CD4-positive, alpha-beta T cell treated with Interleukin-15 for 4 hours (primary cell): ENCODE results near the gene DIRAS1.

ENCODE experiments used
- DNase-seq: peaks from one replicate; pipeline ENCODE4 v3.0.0-alpha.2; 2020; ENCODE audit warnings: low spot score

Gene DIRAS1

GRCh38 chr19:2720777-2721569, at the start of gene DIRAS1:
Gene DIRAS1, minus strand, starts transcription at chr19:2721372. Its CDS starts 3,566 bp downstream, at chr19:2717806.
- DNase-seq: no peak

- DNase-seq: no peak
Observed at GRCh38 chr19:2770055-2771013, 49.2 kb upstream of the DIRAS1 start.

- DNase-seq: no peak
Observed at GRCh38 chr19:2769218-2769617, 48.0 kb upstream of the DIRAS1 start.

GRCh38 chr19:2768365-2769132, 47.4 kb upstream of the DIRAS1 start:
- no peak for DNase-seq

- DNase-seq: no peak
Observed at GRCh38 chr19:2767688-2768087, 46.5 kb upstream of the DIRAS1 start.

- DNase-seq: no peak
Observed at GRCh38 chr19:2766594-2767372, 45.6 kb upstream of the DIRAS1 start.

GRCh38 chr19:2765376-2765775, 44.2 kb upstream of the DIRAS1 start:
- DNase-seq: no peak

- no peak for DNase-seq
Observed at GRCh38 chr19:2764945-2765344, 43.8 kb upstream of the DIRAS1 start.

GRCh38 chr19:2763687-2764086, 42.5 kb upstream of the DIRAS1 start:
- DNase-seq: no peak

GRCh38 chr19:2762783-2763496, 41.8 kb upstream of the DIRAS1 start:
- DNase-seq: no peak

- DNase-seq: no peak
Observed at GRCh38 chr19:2761876-2762782, 41.0 kb upstream of the DIRAS1 start.

GRCh38 chr19:2761309-2761677, 40.1 kb upstream of the DIRAS1 start:
- DNase-seq: no peak

- no peak for DNase-seq
Observed at GRCh38 chr19:2759965-2760364, 38.8 kb upstream of the DIRAS1 start.

GRCh38 chr19:2759362-2759761, 38.2 kb upstream of the DIRAS1 start:
- DNase-seq: no peak

- no peak for DNase-seq
Observed at GRCh38 chr19:2758601-2759313, 37.6 kb upstream of the DIRAS1 start.

- DNase-seq: no peak
Observed at GRCh38 chr19:2756921-2757881, 36.0 kb upstream of the DIRAS1 start.

- no peak for DNase-seq
Observed at GRCh38 chr19:2756477-2756876, 35.3 kb upstream of the DIRAS1 start.

- DNase-seq: no peak
Observed at GRCh38 chr19:2755811-2756210, 34.6 kb upstream of the DIRAS1 start.
